Measurements from ENCODE around the gene TNPO3. TPM values are rescaled to one million over a fixed set of nuclear protein-coding genes. Genes with fewer than 3 reads are reported as not detected.

TNPO3 gene
- total RNA-seq, 2 experiments from 2014 or later, result 55.1 to 71.7 TPM

- H2AFZ ChIP-seq (ENCODE audit: low read length), result no peak overlapping the region
- peaks cover 97% of the 10 kb centered on the region for H3K36me3 ChIP-seq (ENCODE audit: insufficient read depth, low read length)
- H3K4me3 ChIP-seq (ENCODE audit: low read depth, low read length, poor library complexity, severe bottlenecking), result no peak overlapping the region
- no peak overlapping the region for H3K27ac ChIP-seq (ENCODE audit: low read depth, low read length, poor library complexity, severe bottlenecking)
- CTCF ChIA-PET (ENCODE audit: unreplicated experiment), result no interaction called here
- BruUV-seq (replicated peaks), result no TSS peak
- no peaks in the 10 kb centered on the region for H4K20me1 ChIP-seq (ENCODE audit: insufficient read depth, low read length)
- intact Hi-C loops (cut with micrococcal nuclease; ENCODE audit: unreplicated experiment), result no loop called here
- H3K79me2 ChIP-seq (ENCODE audit: insufficient read depth, low read depth, low read length), result no peaks in the 10 kb centered on the region
- no peaks in the 10 kb centered on the region for H3K4me1 ChIP-seq (ENCODE audit: insufficient read depth, low read length, poor library complexity, severe bottlenecking)
- no peak for TF ChIP-seq CTCF (conservative IDR thresholded peaks at IDR 0.05; ENCODE audit: low read length)
- TF ChIP-seq EZH2phosphoT487 (IDR thresholded peaks at IDR 0.05; ENCODE audit: borderline replicate concordance, low read depth, low read length), result no peak
- no peak for DNase-seq (ENCODE audit: low spot score)
- POLR2A ChIA-PET, result interaction anchor here (0.7 kb wide), 1 partner anchor 17 kb away, joined by 3 read pairs; no protein-coding TSS in a partner anchor
- no peaks in the 10 kb centered on the region for H3K9me3 ChIP-seq (ENCODE audit: low read length)
- H3K4me2 ChIP-seq (ENCODE audit: low read length), result no peak overlapping the region
- H3K9me2 ChIP-seq (ENCODE audit: insufficient read depth, low read length), result no peaks in the 10 kb centered on the region
Measured at GRCh38 chr7:128985660-128986059, 69.3 kb downstream of the TNPO3 start.

GRCh38 chr7:128982105-128982504 is 72.8 kb downstream of the TNPO3 start:
- Histone ChIP-seq H3K27ac (ENCODE audit: low read depth, low read length, poor library complexity, severe bottlenecking) (no peak overlapping the region), H2AFZ (ENCODE audit: low read length) (no peak overlapping the region), H3K9me3 (ENCODE audit: low read length) (no peaks in the 10 kb centered on the region), H4K20me1 (ENCODE audit: insufficient read depth, low read length) (no peaks in the 10 kb centered on the region), H3K4me3 (ENCODE audit: low read depth, low read length, poor library complexity, severe bottlenecking) (no peak overlapping the region), H3K9me2 (ENCODE audit: insufficient read depth, low read length) (no peaks in the 10 kb centered on the region), H3K36me3 (ENCODE audit: insufficient read depth, low read length) (peaks cover 96% of the 10 kb centered on the region), H3K4me1 (ENCODE audit: insufficient read depth, low read length, poor library complexity, severe bottlenecking) (no peaks in the 10 kb centered on the region), H3K79me2 (ENCODE audit: insufficient read depth, low read depth, low read length) (no peaks in the 10 kb centered on the region), H3K4me2 (ENCODE audit: low read length) (no peak overlapping the region)
- no peak for DNase-seq (ENCODE audit: low spot score)
- CTCF ChIA-PET (ENCODE audit: unreplicated experiment), result no interaction called here
- POLR2A ChIA-PET, result interaction anchor here (0.7 to 1.0 kb wide), 5 partner anchors 29 to 102 kb away, joined by 3 to 4 read pairs (median 3); no protein-coding TSS in a partner anchor
- no TSS peak for BruUV-seq (replicated peaks)
- no peak for TF ChIP-seq CTCF (conservative IDR thresholded peaks at IDR 0.05; ENCODE audit: low read length)
- no peak for TF ChIP-seq EZH2phosphoT487 (IDR thresholded peaks at IDR 0.05; ENCODE audit: borderline replicate concordance, low read depth, low read length)
- intact Hi-C loops (cut with micrococcal nuclease; ENCODE audit: unreplicated experiment), result no loop called here

- peaks cover 93% of the 10 kb centered on the region for H3K36me3 ChIP-seq (ENCODE audit: insufficient read depth, low read length)
- TF ChIP-seq CTCF (conservative IDR thresholded peaks at IDR 0.05; ENCODE audit: low read length), result no peak
- TF ChIP-seq EZH2phosphoT487 (IDR thresholded peaks at IDR 0.05; ENCODE audit: borderline replicate concordance, low read depth, low read length), result no peak
- H3K4me3 ChIP-seq (ENCODE audit: low read depth, low read length, poor library complexity, severe bottlenecking), result no peak overlapping the region
- no peaks in the 10 kb centered on the region for H3K9me2 ChIP-seq (ENCODE audit: insufficient read depth, low read length)
- CTCF ChIA-PET (ENCODE audit: unreplicated experiment), result no interaction called here
- no peak overlapping the region for H2AFZ ChIP-seq (ENCODE audit: low read length)
- intact Hi-C loops (cut with micrococcal nuclease; ENCODE audit: unreplicated experiment), result no loop called here
- no peak overlapping the region for H3K27ac ChIP-seq (ENCODE audit: low read depth, low read length, poor library complexity, severe bottlenecking)
- no peaks in the 10 kb centered on the region for H3K9me3 ChIP-seq (ENCODE audit: low read length)
- H3K79me2 ChIP-seq (ENCODE audit: insufficient read depth, low read depth, low read length), result no peaks in the 10 kb centered on the region
- no peak for DNase-seq (ENCODE audit: low spot score)
- BruUV-seq (replicated peaks), result no TSS peak
- H3K4me1 ChIP-seq (ENCODE audit: insufficient read depth, low read length, poor library complexity, severe bottlenecking), result no peaks in the 10 kb centered on the region
- H4K20me1 ChIP-seq (ENCODE audit: insufficient read depth, low read length), result no peaks in the 10 kb centered on the region
- H3K4me2 ChIP-seq (ENCODE audit: low read length), result no peak overlapping the region
- POLR2A ChIA-PET, result interaction anchor here (0.5 to 1.1 kb wide), 6 partner anchors 8 to 364 kb away, joined by 3 to 8 read pairs (median 4); no protein-coding TSS in a partner anchor
Measured at GRCh38 chr7:128974241-128974934, 80.5 kb downstream of the TNPO3 start.
